ENCODE results near the gene ODAD2. TPM values are rescaled to one million over a fixed set of nuclear protein-coding genes. Genes with fewer than 3 reads are reported as not detected.

ODAD2 gene
- total RNA-seq, 2 experiments from 2014 or later, result not detected

GRCh38 chr10:27784272-27784671, 214.6 kb downstream of the ODAD2 start:
- peaks cover 48% of the 10 kb centered on the region for H3K27me3 Mint-ChIP-seq
- CTCF ChIA-PET, result interaction anchor here (0.6 kb wide), 1 partner anchor 606 kb away, joined by 3 read pairs; no protein-coding TSS in a partner anchor
- intact Hi-C loops (cut with DNase I, micrococcal nuclease), result loop anchor here in 1 of 2 experiments (5.0 kb wide), 1 partner anchor 608 kb away; no protein-coding TSS in a partner anchor

GRCh38 chr10:27783660-27784059, 215.2 kb downstream of the ODAD2 start:
- ChIA-PET POLR2A (no interaction called here), CTCF (interaction anchor here (0.6 kb wide), 1 partner anchor 607 kb away, joined by 3 read pairs; no protein-coding TSS in a partner anchor)
- Histone ChIP-seq H3K4me1 (ENCODE audit: insufficient read depth, low read length) (no peaks in the 10 kb centered on the region), H3K36me3 (ENCODE audit: insufficient read depth, low read length) (no peaks in the 10 kb centered on the region), H3K27ac (ENCODE audit: low read depth in 1 of 2, low read length in 2 of 2) (no peak overlapping the region), H3K9me3 (ENCODE audit: control insufficient read depth in 1 of 2, insufficient read depth in 1 of 2, low read length in 2 of 2) (peaks cover 0 to 9% of the 10 kb centered on the region in 2 experiments), H3K27me3 (ENCODE audit: control insufficient read depth in 1 of 2, insufficient read depth in 2 of 2, low read length in 2 of 2) (peaks cover 0 to 3% of the 10 kb centered on the region in 2 experiments), H3K4me3 (ENCODE audit: low read length) (no peak overlapping the region)
- Mint-ChIP-seq H3K27me3 (peaks cover 42% of the 10 kb centered on the region), H3K27ac (no peak overlapping the region), H3K9me3 (no peaks in the 10 kb centered on the region), H3K4me1 (ENCODE audit: low read depth) (no peaks in the 10 kb centered on the region), H3K4me3 (no peak overlapping the region), H3K36me3 (ENCODE audit: low read depth) (no peaks in the 10 kb centered on the region)
- intact Hi-C loops (cut with DNase I, micrococcal nuclease), result loop anchor here in 1 of 2 experiments (5.0 kb wide), 1 partner anchor 609 kb away; no protein-coding TSS in a partner anchor
- DNase-seq (peak in 5 of 14 experiments; percentile 9 to 57 (median 29)), ATAC-seq (ENCODE audit: poor library complexity) (peak; percentile 44)
- TF ChIP-seq CTCF (IDR thresholded peaks at IDR 0.05), result no peak

More at GRCh38 chr10:27784272-27784671, 214.6 kb downstream of the ODAD2 start:
- no peak for TF ChIP-seq CTCF (IDR thresholded peaks at IDR 0.05)
- ATAC-seq (ENCODE audit: poor library complexity) (no peak), DNase-seq (no peak)
- no peaks in the 10 kb centered on the region for H3K36me3 ChIP-seq (ENCODE audit: insufficient read depth, low read length)
- H3K9me3 ChIP-seq (ENCODE audit: control insufficient read depth in 1 of 2, insufficient read depth in 1 of 2, low read length in 2 of 2), result peaks cover 0 to 9% of the 10 kb centered on the region in 2 experiments
- no peak overlapping the region for H3K27ac ChIP-seq (ENCODE audit: low read depth in 1 of 2, low read length in 2 of 2)
- Mint-ChIP-seq H3K27ac (no peak overlapping the region), H3K4me3 (no peak overlapping the region), H3K9me3 (no peaks in the 10 kb centered on the region), H3K4me1 (ENCODE audit: low read depth) (no peaks in the 10 kb centered on the region), H3K36me3 (ENCODE audit: low read depth) (no peaks in the 10 kb centered on the region)
- POLR2A ChIA-PET, result no interaction called here
- H3K4me1 ChIP-seq (ENCODE audit: insufficient read depth, low read length), result no peaks in the 10 kb centered on the region
- H3K4me3 ChIP-seq (ENCODE audit: low read length), result no peak overlapping the region
- peaks cover 1 to 3% of the 10 kb centered on the region in 2 experiments for H3K27me3 ChIP-seq (ENCODE audit: control insufficient read depth in 1 of 2, insufficient read depth in 2 of 2, low read length in 2 of 2)

- peaks cover 4 to 10% of the 10 kb centered on the region in 2 experiments for H3K27me3 ChIP-seq (ENCODE audit: control insufficient read depth in 1 of 2, insufficient read depth in 2 of 2, low read length in 2 of 2)
- Mint-ChIP-seq H3K27me3 (peaks cover 57% of the 10 kb centered on the region), H3K9me3 (no peaks in the 10 kb centered on the region), H3K27ac (no peak overlapping the region), H3K36me3 (ENCODE audit: low read depth) (no peaks in the 10 kb centered on the region), H3K4me3 (no peak overlapping the region), H3K4me1 (ENCODE audit: low read depth) (no peaks in the 10 kb centered on the region)
- no peak overlapping the region for H3K27ac ChIP-seq (ENCODE audit: low read depth in 1 of 2, low read length in 2 of 2)
- ATAC-seq (ENCODE audit: poor library complexity) (no peak), DNase-seq (no peak)
- ChIA-PET CTCF (no interaction called here), POLR2A (no interaction called here)
- no peaks in the 10 kb centered on the region for H3K36me3 ChIP-seq (ENCODE audit: insufficient read depth, low read length)
- TF ChIP-seq CTCF (IDR thresholded peaks at IDR 0.05), result no peak
- H3K4me1 ChIP-seq (ENCODE audit: insufficient read depth, low read length), result no peaks in the 10 kb centered on the region
- peaks cover 0 to 9% of the 10 kb centered on the region in 2 experiments for H3K9me3 ChIP-seq (ENCODE audit: control insufficient read depth in 1 of 2, insufficient read depth in 1 of 2, low read length in 2 of 2)
- H3K4me3 ChIP-seq (ENCODE audit: low read length), result no peak overlapping the region
- intact Hi-C loops (cut with DNase I, micrococcal nuclease), result loop anchor here in 1 of 2 experiments (5.0 kb wide), 1 partner anchor 613 kb away; no protein-coding TSS in a partner anchor
These were observed 219.3 kb downstream of the ODAD2 start for GRCh38 chr10:27779462-27780015.

Data from CD4-positive, alpha-beta T cell (primary cell).